ENCODE results near the gene NDUFAF5.

DNA sequence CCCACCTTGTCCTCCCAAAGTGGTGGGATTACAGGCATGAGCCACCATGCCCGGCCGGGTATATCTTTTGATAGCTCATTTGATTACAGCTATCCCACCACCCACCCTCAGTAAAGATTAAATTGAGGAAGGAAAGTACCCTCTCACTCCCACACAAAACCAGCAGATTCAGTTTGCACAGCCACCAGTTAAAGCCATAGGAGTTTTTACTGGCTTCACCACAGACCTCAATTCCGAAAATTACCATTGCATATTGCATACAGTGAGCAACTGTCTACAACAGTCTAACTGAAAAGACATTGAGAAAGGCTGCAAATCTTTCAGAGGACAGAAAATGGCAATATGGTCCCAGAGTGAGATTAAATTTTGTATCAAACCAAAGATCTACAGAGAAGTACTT lies 35.0 kb upstream of the NDUFAF5 start:
- TF ChIP-seq, protein P1, sequence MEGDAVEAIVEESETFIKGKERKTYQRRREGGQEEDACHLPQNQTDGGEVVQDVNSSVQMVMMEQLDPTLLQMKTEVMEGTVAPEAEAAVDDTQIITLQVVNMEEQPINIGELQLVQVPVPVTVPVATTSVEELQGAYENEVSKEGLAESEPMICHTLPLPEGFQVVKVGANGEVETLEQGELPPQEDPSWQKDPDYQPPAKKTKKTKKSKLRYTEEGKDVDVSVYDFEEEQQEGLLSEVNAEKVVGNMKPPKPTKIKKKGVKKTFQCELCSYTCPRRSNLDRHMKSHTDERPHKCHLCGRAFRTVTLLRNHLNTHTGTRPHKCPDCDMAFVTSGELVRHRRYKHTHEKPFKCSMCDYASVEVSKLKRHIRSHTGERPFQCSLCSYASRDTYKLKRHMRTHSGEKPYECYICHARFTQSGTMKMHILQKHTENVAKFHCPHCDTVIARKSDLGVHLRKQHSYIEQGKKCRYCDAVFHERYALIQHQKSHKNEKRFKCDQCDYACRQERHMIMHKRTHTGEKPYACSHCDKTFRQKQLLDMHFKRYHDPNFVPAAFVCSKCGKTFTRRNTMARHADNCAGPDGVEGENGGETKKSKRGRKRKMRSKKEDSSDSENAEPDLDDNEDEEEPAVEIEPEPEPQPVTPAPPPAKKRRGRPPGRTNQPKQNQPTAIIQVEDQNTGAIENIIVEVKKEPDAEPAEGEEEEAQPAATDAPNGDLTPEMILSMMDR (IDR thresholded peaks at IDR 0.05) = no peak
- no peak for TF ChIP-seq POLR2A (IDR thresholded peaks at IDR 0.05)

All from ovary (tissue), 3 donors.